Liver (tissue), 3 donors: Measurements from ENCODE around the gene CRYL1.

Source experiments
- ATF3 ChIP-seq: IDR thresholded peaks from 2 replicates; pipeline ENCODE4 v1.6.1; 2016; ENCODE audit warnings: antibody characterized with exemption
- FOXA1 ChIP-seq: IDR thresholded peaks from 2 replicates; pipeline ENCODE4 v1.6.1; 2016; ENCODE audit warnings: antibody characterized with exemption
- RAD21 ChIP-seq, 2 donors: IDR thresholded peaks; 2 replicates each; pipeline ENCODE4 v1.6.1; 2016; ENCODE audit warnings: antibody characterized with exemption in 2 of 2, mild to moderate bottlenecking in 2 of 2
- REST ChIP-seq: IDR thresholded peaks from 2 replicates; pipeline ENCODE4 v1.6.1; 2016; ENCODE audit warnings: antibody characterized with exemption, mild to moderate bottlenecking
- RXRA ChIP-seq, 2 donors: IDR thresholded peaks; 2 replicates each; pipeline ENCODE4 v1.6.1; 2017 to 2018; ENCODE audit warnings: antibody characterized with exemption in 2 of 2, mild to moderate bottlenecking in 1 of 2
- TAF1 ChIP-seq: conservative IDR thresholded peaks from 2 replicates; pipeline ENCODE4 v1.6.1; 2016; ENCODE audit warnings: antibody characterized with exemption, mild to moderate bottlenecking
- YY1 ChIP-seq: IDR thresholded peaks from 2 replicates; pipeline ENCODE4 v1.6.1; 2016; ENCODE audit warnings: antibody characterized with exemption, mild to moderate bottlenecking
- ZBTB33 ChIP-seq: IDR thresholded peaks from 2 replicates; pipeline ENCODE4 v1.6.1; 2016; ENCODE audit warnings: antibody characterized with exemption
- TF ChIP-seq, protein P1 (sequence below): fragments of 150-350 bp; IDR thresholded peaks from 2 replicates; pipeline ENCODE4 v1.5.1; 2017; ENCODE audit warnings: improper control_type of control experiment, low read depth, low read length; ENCODE audit not compliant: missing input control
- TF ChIP-seq, protein P2 (sequence below): IDR thresholded peaks from 2 replicates; pipeline ENCODE4 v1.6.1; 2016; ENCODE audit warnings: antibody characterized with exemption
- donor health status: healthy.
- donor health status: healthy.

DNA sequence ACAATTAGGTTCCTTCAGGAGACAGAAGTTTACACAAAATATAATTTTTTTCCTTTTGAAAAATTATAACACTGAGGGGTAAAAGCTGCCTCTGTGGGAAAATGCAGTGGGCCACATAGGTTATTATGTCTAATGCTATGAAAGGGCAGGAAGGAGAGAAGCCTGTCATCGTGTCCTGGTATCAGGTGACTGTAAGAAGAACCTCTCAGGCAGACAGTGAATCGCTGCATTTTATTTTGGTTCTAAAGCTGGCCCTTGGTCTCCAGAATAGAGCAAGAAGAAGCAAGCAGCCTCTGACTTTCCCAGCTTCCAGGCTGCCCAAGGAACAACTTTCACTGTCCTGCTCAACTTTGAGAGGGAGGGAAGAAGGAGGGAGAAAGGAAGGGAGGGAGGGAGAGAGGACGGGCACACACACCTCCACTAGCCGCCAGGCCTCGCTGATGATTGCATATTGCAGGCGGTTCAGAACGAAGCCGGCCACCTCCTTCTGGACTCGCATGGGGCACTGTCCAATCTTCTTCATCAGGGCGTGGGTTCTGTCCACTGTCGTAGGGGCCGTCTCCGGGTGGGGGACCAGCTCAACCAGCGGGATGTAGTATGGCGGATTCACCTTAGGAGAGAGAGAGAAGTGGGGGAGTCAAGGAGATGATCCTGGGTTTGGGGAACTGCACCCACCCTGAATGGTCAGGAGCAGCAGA is 93.8 kb downstream of the CRYL1 start:
- TF ChIP-seq FOXA1 (no peak), ATF3 (no peak), YY1 (no peak), ZBTB33 (no peak), RAD21 (IDR thresholded peaks at IDR 0.05) (no peak), TAF1 (no peak), REST (no peak), RXRA (IDR thresholded peaks at IDR 0.05) (no peak)
- TF ChIP-seq, protein P1, sequence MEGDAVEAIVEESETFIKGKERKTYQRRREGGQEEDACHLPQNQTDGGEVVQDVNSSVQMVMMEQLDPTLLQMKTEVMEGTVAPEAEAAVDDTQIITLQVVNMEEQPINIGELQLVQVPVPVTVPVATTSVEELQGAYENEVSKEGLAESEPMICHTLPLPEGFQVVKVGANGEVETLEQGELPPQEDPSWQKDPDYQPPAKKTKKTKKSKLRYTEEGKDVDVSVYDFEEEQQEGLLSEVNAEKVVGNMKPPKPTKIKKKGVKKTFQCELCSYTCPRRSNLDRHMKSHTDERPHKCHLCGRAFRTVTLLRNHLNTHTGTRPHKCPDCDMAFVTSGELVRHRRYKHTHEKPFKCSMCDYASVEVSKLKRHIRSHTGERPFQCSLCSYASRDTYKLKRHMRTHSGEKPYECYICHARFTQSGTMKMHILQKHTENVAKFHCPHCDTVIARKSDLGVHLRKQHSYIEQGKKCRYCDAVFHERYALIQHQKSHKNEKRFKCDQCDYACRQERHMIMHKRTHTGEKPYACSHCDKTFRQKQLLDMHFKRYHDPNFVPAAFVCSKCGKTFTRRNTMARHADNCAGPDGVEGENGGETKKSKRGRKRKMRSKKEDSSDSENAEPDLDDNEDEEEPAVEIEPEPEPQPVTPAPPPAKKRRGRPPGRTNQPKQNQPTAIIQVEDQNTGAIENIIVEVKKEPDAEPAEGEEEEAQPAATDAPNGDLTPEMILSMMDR = no peak
- TF ChIP-seq, protein P2, sequence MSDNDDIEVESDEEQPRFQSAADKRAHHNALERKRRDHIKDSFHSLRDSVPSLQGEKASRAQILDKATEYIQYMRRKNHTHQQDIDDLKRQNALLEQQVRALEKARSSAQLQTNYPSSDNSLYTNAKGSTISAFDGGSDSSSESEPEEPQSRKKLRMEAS = no peak
